ENCODE results near the gene CPNE5.

CPNE5 gene

DNA sequence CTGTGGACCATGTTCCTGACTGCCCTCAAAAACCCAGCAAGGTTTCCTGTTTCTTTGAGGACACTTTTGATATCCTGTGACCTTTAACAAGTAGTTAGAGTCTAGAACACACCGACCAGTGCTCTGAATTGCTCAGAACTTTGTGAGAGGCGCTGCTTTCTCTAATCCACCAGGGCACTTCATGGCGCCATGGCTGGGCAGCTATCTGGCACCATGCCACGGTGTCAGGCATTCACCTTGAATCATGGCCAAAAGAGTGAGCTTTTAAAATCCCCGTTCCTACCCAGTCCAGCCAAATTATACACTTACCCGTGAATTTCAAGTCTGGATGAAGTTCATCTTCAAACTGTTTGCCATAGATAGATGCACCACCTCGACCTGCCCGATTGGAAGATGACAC, 17.0 kb upstream of the CPNE5 start:
- TF ChIP-seq, protein P1, sequence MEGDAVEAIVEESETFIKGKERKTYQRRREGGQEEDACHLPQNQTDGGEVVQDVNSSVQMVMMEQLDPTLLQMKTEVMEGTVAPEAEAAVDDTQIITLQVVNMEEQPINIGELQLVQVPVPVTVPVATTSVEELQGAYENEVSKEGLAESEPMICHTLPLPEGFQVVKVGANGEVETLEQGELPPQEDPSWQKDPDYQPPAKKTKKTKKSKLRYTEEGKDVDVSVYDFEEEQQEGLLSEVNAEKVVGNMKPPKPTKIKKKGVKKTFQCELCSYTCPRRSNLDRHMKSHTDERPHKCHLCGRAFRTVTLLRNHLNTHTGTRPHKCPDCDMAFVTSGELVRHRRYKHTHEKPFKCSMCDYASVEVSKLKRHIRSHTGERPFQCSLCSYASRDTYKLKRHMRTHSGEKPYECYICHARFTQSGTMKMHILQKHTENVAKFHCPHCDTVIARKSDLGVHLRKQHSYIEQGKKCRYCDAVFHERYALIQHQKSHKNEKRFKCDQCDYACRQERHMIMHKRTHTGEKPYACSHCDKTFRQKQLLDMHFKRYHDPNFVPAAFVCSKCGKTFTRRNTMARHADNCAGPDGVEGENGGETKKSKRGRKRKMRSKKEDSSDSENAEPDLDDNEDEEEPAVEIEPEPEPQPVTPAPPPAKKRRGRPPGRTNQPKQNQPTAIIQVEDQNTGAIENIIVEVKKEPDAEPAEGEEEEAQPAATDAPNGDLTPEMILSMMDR (IDR thresholded peaks at IDR 0.05; ENCODE audit: borderline replicate concordance, insufficient read depth, low read depth, low read length) = no peak
- no peak overlapping the region for H3K4me3 ChIP-seq (ENCODE audit: low read depth, low read length)

DNA sequence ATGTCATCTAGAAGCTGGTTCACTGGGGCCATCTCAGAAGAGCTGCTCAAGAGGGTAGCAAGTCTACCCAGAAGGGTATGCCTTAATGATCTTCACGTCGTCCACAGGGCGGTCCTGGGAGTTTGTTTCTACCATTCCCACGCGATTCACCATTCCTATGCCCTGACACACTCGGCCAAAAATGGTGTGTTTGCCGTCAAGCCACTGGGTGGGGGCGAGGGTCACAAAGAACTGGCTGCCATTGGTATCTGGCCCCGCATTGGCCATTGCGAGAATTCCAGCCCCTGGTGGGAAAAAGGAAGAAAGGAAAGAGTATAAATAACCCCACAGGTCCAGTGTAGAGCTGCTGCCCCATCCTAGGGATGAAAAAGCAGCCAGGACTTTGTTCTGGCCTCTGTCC, 16.5 kb upstream of the CPNE5 start:
- TF ChIP-seq, protein P1 (IDR thresholded peaks at IDR 0.05; ENCODE audit: borderline replicate concordance, insufficient read depth, low read depth, low read length) = no peak
- no peak overlapping the region for H3K4me3 ChIP-seq (ENCODE audit: low read depth, low read length)

DNA sequence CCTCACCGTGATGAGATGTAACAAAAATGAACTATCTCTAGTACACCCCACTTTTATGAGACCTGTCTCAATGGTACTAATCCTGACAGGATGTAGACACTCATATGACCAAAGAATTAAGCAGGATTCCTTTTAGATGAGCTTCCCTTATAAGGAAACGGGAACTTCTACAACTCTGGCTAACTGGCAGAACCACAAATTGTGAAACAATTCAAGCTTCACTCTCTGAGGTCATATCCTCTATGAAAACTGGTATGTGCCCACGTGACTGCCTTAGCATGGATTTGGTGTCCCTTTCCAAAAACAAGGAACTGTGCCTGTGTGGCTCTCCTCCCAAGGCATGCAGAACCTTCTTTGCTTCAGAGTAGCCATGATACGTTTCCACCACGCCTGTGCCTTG, 14.1 kb upstream of the CPNE5 start:
- TF ChIP-seq, protein P1 (IDR thresholded peaks at IDR 0.05; ENCODE audit: borderline replicate concordance, insufficient read depth, low read depth, low read length) = no peak
- H3K4me3 ChIP-seq (ENCODE audit: low read depth, low read length) = no peak overlapping the region

DNA sequence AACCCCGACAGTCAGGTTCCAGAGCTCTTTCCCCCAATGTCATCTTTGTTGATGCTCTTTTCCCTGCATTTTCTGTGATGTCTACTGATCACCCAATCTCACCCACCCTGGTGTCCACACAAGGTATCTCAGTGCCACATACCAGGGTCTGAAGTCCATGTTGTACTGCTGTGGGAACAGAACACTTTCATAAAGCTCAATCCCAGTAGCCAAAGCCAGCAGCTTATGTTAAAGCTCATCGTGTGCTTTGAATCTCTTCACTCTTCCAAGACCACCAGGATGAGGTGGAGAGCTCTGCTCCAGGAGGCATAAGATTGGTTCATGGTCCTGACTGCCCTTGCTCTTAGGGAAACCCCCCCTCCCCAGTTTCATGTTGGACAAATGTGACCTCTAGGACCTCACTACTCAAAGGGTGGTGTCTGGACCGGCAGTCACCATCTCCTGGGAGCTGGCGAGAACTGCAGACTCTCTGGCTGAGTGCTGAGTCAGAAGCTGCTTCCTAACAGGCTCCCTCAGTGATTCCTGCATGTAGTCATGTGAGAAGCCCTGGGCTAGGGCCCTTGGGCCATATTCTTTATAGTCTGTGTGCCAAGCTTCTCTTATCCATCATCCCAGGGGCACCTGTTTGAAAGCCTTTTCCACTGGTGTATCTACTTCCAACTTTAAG, 13.4 kb upstream of the CPNE5 start:
- H3K4me3 ChIP-seq (ENCODE audit: low read depth, low read length) = no peak overlapping the region
- TF ChIP-seq, protein P1 (IDR thresholded peaks at IDR 0.05; ENCODE audit: borderline replicate concordance, insufficient read depth, low read depth, low read length) = no peak

DNA sequence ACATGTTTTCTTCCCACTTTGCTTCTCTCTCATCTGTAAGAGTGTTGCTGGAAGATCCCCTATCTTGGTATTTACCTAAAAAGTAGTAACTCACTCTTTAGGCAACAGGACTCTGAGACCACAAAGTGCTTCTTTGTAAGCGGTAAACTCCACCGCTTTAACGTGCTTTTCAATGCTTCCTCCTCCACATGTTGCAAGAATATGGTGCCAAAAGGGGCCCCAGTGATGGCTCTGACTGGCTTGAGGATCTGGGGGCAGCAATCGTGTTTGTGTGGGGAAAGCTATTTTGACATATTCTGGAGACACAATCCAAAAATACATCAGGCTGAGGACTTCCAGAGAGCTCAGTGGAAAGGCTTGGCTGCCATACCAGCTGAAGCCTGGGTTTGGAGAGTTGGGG, 12.4 kb upstream of the CPNE5 start:
- TF ChIP-seq, protein P1 (IDR thresholded peaks at IDR 0.05; ENCODE audit: borderline replicate concordance, insufficient read depth, low read depth, low read length) = no peak
- no peak overlapping the region for H3K4me3 ChIP-seq (ENCODE audit: low read depth, low read length)

DNA sequence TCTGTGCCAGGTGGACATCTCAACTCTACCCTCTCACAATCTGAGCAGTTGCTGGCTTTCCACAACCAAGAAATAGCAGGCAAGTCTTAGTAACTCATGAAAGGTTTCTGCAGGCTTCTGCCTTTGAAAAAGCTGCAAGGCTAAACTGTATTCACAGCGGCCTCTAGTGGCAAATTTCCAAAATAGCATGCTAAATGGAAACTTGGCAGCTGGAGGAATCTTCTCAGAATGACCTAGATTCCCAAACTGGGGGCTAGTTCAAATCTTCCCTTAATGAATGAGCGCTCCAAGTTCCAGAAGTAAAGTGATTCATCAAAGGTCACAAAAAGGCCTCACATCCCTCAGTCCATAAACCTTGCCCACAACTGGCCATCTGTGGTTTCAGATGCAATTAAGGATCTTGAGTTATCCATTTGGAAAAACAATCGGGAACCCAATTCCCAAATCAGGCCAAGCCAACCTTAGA, 11.9 kb upstream of the CPNE5 start:
- H3K4me3 ChIP-seq (ENCODE audit: low read depth, low read length) = no peak overlapping the region
- TF ChIP-seq, protein P1 (IDR thresholded peaks at IDR 0.05; ENCODE audit: borderline replicate concordance, insufficient read depth, low read depth, low read length) = peak; percentile 60

DNA sequence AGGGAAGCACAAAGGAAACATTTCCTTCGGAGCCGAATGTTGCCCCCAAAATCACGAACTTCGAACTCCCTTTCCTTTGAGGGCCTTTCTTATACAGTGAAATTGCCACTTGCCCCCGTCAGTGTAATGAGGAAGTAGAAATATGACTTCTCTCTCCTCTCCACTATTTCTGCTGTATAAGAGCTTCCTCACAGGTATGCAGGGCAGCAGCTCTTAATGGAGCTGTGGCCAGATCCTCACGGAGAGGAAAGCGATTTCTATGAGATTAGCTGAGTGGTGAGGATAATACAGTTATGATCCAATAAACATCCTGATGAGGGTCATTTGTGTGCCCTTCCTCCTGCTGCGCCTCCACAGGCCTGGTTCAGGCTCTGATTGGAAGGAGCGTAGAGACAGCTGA, 10.8 kb upstream of the CPNE5 start:
- TF ChIP-seq, protein P1 (IDR thresholded peaks at IDR 0.05; ENCODE audit: borderline replicate concordance, insufficient read depth, low read depth, low read length) = no peak
- no peak overlapping the region for H3K4me3 ChIP-seq (ENCODE audit: low read depth, low read length)
